Hematopoietic multipotent progenitor cell treated with erythropoietin and hydrocortisone succinate and interleukin-3 and kit ligand, for 8 days (in vitro differentiated cells): ENCODE results near the gene LYST.
A peak's percentile ranks its signal among the peaks of the same experiment; 100 is the strongest.
"Not testable (repeated sequence)": the region's sequence is repeated elsewhere in the genome, so short reads cannot be mapped to it uniquely, and the experiment has no call there.

ENCODE experiments used
- DNase-seq: peaks from one replicate; pipeline ENCODE4 v3.0.0-alpha.2; 2015

Gene LYST

DNA sequence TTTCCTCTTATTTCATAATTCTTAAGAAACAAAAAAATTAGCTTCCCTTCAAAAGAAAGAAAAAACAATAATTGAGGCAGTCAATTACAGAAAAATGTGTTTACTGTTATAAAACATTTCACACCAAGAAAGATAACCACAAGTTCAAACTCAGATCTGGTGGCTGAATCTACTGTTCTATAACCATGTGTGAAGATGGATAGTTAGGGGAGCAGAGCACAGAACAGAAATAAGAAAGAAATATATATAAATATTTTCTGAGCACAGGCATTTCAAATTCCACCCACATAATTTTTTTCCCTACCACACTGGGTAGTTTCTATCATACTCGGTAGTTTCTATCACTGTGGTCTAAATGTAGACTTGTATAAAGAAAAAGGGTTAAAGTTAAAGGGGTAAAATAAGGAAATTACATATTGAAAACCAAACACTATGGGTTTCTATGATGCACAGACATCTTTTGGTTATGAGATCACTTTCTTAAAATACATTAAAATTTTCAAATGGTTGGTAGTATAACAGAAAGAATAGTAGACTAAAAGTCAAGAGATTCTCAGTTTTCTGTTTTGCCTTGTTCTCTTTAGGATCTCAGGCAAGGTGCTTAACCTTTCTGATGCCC, 10.8 kb downstream of the LYST start:
- DNase-seq: peak; percentile 18

DNA sequence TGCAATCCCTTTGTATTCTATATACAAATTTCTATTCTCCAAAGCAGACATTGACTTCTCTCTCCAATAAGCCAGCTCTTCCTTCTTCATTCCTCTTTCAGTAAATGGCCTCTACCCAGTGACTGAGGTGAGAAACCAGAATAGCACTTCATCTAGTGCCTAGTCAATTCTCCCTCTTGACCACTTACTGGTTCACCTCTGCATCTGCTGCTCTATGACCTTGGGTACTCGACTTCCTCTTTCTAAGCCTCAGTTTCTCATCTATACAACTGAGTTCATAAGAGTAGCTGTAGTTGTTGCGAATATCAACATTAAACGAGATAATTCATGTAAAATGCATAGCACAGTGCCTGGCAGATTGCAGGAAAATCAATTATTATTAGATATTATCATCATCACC, 12.4 kb downstream of the LYST start:
- DNase-seq: no peak

DNA sequence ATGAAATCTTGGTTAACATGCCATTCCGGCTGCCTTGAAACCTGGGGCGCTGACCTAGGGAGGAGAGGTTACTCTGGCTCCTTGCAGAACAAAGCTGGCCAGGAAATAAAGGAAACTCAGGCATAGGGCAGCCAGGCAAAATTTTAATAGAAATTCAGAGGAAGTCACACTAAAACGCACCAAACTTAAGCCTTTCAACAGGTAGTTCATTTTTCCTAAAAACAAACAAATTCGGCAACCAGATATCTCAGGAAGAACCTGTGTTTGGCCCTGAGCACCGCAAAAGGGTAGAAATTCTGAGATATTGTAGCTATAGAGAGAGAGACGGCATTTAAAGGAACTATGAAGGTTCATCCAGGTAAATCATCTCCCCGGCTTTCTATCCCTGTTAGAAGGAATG, 13.1 kb downstream of the LYST start:
- DNase-seq: no peak

DNA sequence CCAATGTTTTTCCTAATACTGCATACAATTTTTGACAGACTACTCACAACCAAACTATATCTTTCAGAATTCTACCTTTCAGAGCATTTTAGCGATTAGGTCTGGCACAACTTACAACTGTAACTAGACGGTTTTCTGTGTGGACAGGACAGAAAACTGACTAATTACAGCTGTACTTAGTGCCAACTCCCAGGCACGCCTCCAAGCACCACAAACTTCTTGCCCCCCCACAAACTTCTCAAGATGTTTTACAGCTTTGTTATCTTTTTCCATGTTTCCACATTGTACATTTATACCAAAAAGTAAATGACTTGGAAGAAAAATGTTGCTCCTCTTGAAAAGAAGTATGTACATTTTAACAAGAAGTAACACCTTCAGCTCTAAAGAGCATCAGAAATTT, 13.8 kb downstream of the LYST start:
- DNase-seq: no peak

DNA sequence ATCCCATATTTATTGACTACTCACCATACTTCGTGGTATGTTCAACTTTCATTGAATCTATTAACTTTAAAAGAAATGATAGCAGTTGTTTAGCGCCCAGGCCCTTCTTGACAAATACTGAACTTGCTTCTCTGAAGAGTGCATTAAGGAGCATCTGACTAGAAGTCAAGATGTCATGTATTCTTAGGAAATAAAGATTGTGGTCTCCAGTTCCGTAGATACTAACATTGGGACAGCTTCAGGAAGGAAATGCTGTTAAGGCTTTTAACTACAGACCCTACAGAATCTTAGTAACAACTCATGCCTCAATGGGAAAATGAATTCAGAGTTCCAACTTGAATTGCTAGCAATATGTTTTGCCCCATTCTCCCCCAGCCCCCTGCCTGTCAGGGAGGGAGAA, 14.8 kb downstream of the LYST start:
- DNase-seq: no peak

DNA sequence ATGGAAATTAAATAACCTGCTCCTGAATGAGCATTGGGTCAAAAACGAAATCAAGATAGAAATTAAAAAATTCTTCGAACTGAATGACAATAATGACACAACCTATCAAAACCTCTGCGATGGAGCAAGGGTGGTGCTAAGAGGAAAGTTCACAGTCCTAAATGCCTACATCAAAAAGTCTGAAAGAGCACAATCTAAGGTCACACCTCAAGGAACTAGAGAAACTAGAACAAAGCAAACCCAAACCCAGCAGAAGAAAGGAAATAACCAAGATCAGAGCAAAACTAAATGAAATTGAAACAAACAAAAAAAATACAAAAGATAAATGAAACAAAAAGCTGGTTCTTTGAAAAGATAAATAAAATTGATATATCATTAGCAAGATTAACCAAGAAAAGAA, 18.5 kb downstream of the LYST start:
- not testable (repeated sequence) for DNase-seq

DNA sequence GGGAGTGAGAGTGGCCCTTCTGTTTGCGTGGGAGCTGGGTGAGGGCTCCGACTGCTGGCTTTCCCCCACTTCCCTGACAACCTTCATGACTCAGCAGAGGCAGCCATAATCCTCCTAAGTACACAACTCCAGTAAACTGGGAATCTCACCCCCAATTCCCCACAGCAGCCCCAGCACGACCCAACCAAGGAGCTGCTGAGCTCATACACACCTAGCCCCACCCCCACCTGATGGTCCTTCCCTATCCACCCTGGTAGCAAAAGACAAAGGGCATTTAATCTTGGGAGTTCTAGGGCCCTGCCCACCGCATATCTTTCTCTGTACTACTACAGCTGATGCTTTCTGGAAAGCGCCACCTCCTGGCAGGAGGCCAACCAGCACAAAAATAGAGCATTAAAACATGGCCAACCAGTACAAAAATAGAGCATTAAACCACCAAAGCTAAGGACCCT, 21.0 kb downstream of the LYST start:
- DNase-seq: not testable (repeated sequence)

DNA sequence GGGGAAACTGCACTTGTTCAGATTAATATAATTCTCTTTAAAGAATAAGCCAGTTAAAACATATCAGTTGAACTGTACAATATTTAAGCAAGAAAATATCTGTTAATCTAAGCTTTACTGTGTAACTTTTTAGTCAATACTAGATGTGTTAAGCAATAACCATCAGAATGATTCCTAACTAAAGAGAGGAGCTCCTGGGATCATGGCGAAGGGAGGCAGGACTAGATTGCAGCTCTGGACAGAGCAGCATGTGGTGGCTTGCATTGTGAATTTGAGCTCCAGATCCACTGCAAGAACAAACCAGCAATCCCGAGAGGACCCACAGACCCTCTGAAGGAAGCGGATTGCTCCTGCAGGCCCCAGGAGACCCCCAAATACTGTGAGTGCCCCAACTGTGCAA, 21.9 kb downstream of the LYST start:
- DNase-seq: no peak

DNA sequence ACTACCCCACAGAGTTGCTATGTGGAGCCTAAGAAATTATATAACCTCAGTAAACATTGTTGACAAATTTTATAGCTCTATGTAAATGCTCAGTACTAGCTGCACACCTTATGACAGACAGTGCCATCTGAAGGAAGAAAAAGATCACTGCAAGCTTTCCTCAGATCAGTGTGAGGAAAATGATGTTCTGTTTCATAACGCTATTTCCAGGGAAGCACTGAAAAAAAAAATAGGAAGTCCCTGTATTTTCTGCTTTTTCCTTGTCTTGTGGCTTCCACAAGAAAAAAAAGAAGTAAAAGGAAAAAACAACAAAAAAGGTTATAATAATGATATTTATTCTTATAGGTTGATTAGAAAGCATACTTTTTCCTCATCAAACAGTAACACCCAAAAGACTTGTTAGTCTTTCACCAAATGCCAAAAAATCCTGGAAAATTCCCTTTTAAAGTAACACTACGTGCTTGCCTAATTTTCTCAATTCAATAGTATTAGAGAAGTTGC, 23.2 kb downstream of the LYST start:
- DNase-seq: peak; percentile 36

DNA sequence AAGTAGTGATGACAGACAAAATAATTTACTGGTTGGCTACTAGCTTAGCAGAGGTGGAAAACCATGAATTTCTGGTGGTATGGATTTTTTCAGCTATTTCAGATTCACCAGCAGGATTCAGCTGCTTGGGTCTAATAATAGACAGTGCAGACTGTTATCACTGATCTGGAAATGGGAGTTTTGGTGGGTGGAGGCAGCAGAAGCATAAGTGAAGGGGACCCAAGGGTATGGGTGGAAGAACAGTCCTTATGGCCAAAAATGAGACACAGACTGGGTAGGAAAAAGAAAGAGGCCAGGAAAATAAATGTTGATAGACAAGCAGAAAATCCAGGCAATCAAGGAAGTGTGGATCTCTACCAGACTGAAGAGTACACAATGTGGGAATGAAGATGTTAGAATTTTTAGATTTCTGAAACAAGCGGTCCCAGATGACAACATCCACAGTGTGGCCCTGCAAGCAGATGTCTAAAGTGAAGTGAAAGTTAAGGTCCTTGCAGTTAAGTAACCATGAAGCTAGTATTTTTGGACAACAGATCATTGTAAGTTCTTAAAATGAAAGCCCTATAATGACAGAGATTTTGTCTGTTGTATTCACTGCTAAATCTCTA, 24.7 kb downstream of the LYST start:
- no peak for DNase-seq

DNA sequence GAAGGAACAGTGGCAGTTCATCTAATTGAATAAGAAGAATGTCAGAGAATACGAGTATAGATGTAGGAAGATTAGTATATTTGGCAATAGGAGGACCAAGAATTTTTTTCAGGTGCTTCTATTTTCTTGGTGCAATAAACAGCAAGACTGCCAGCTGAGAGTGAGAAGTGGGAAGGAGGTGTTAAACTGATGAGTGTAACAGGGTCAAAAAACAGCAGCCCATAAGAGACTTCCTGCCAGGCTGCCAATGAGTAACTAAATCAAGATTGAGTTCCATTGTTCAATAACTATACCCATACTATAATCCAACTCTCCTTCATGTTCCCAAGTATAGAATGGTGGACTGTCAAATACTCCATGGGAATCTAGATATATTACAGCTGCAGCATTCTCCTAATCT, 28.7 kb downstream of the LYST start:
- DNase-seq: no peak

DNA sequence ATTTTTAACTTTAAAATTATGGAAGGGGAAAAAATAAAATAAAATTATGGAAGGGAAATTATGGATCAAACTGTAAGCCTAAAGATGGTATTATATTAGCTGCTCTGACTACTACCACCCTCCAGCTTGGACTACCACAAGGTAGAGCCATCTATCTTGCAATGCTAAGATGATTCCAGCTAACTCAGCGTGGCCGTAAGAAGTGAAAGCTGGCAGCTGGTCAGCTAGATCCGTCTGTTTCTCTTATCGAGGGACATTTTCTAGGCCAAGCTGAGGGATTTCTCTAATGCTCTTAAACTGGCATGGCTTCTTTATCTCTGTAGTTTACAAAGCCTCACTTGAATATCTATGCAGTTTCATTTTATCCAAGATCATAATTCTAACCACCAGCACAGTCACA, 31.5 kb downstream of the LYST start:
- DNase-seq: no peak

DNA sequence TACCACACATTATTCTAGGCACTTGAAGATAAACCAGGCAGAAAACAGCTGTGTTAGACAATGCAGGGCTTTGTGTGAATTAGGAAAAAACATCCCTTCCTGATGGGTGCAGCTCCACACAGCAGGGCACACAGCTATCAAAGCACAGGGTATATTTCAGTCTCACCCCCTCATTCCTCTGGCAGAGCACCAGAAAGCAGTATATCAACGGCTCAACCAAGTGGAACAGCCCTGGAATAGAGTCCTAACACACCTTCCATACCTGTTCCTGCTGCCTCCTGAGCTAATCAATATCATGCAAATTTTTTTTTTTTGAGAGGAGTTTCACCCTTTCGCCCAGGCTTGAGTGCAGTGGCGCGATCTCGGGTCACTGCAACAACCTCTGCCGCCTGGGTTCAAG, 32.1 kb downstream of the LYST start:
- no peak for DNase-seq

DNA sequence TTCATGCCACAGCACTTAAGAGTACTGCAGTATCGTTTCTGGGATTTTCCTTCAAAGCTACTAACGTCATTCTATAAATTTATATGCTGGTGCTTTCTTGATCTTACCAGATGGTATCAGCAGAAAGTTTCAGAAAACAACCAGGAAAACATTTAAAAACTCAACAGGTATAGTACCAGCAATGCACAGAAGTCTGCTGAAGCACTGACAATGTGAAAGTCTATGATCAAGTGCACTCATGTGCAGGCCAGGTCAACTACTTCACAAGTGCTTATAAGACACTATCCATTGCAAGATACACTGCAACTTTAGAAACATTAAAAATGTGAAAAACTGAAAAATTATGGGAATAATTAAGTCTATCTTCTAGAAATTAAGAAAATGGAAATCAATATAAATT, 34.7 kb downstream of the LYST start:
- DNase-seq: no peak

DNA sequence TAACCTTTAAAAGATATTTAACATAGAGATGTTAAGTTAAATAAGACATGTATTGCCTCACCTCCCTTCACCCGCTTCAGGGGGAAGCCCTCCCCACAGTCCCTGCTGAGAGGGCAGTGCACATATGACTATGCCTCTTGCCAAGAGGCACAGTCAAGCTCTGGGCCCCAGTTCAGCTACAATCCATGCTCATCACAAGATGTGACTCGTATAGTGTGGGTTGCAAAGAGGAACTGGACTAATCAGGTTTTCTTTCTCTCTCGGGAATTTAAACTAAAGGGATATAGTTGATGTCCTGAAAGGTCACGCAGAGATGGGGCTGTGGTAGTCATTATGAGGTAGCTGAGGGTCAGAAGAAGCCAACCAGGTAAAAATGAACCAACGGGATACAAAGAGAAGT, 35.6 kb downstream of the LYST start:
- DNase-seq: no peak

DNA sequence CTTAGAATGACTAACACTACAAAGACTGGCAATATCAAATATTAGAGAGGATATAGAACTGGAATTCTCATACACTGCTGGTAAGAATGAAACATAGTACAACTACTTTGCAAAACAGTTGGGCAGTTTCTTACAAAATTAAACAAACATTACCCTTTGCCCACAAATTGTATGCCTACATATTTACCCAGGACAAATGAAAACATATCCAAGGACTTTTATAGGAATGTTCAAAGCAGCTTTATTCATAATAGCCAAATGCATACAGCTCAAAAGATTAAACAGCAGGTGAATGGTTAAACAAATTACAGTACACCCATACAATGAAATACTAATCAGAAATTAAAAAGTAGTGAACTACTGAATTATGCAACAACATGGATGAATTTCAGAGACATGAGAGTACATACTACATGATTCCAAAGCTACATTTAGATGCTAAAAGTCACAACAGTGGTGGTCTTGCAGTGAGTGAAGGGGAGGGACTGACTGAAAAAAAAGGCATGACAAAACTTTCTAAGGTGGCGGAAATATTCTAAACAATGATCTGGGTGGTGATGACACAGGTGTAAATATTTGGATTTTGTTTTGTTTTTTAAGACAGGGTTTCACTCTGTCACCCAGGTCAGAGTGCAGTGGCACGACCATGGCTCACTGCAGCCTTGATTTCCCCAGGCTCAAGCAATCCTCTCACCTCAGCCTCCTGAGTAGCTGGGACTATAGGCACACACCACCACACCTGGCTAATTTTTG, 40.4 kb downstream of the LYST start:
- DNase-seq: no peak

DNA sequence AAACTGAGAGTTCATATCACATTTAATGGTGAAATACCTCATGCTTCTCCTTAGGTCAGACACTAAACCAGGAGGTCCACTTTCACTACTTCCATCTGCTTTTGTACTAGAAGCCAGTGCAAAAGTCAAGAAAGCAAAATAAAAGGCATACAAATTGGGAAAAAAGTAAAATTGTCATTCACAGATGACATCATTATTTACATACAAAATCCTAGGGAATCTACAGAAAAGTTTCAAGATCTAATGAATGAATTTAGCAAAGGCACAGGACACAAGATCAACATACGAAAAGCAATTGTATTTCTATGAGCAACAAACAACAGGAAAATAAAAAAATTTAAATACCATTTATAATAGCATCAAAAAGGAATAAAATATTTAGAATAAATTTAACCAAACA, 41.5 kb downstream of the LYST start:
- DNase-seq: no peak

DNA sequence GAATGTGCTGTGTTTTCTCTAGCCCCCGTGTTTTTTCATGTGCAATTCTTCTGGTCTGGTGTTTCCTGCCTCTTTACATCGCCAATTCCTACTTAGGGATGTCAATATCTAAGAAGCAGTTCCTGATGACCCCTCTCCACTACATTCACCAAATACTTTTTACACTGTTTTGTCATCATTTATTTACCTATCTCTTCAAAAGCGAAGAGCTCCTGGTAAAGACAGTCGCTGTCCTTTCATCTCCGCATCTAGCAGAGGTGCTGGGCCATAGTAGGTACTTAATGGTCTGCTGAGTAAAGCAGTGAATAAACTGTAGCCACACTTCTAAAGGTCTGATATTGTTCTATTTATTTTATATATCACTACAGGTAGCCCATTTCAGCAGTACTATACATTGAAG, 43.0 kb downstream of the LYST start:
- no peak for DNase-seq

DNA sequence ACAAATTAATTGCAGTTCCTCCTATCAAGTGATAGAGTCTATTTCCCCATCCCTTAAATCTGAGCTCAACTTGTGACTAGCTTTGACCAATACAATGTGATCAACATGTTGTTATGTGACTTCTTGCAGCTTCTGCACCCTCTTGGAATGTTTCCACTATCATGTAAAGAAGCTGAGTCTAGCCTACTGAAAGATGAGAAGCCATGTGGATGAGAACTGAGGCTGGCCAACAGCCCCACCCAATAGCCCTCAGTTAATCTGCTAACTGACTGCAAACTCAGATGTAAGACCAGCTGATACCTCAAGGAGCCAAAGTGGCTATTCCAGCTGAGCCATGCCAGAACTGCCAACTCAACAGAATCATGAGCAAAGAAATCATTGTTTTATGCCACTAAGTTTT, 44.0 kb downstream of the LYST start:
- DNase-seq: no peak

DNA sequence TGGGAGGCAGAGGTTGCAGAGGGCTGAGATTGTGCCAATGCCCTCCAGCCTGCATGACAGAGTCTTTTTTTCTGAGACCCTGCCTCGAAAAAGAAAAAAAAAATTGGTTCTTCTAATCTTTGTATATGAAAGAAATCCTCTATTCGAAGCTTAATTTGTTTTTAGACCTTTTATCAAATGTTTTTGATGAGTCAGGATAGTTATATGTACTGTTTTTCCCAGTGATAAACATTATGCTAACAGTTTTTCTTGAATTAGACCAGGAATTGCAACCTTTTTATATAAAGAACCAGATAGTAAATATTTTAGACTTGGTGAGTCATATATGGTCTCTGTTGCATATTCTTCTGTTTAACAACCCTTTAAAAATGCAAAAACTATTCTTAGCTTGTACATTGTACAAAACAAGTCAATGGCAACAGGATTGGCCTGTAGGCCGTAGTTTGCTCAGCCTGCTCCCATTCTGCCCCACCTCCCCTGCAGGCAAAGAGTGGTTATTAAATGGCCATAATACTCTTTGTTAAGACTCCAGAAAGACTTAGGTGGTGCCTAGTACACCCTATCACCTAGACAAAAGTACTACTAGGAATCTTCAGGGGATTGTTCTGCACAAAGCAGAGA, 45.2 kb downstream of the LYST start:
- DNase-seq: no peak

DNA sequence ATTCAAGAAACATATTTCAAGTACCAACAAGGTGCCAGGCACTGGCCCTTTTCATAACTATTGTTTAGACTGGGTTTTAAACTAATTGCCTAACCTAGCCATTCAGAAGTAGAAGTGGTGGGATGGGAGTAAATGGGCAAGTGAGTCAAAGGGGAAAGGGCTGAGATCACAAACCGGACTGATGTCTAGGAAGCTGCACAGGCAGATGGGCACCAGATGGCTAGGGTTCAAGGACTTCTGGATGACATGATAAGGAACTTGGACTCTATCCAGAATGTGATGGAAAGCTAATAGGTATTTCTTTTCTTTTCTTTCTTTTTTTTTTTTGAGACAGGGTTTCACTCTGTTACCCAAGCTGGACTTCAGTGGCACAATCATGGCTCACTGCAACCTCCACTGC, 46.6 kb downstream of the LYST start:
- peak; percentile 83 for DNase-seq

DNA sequence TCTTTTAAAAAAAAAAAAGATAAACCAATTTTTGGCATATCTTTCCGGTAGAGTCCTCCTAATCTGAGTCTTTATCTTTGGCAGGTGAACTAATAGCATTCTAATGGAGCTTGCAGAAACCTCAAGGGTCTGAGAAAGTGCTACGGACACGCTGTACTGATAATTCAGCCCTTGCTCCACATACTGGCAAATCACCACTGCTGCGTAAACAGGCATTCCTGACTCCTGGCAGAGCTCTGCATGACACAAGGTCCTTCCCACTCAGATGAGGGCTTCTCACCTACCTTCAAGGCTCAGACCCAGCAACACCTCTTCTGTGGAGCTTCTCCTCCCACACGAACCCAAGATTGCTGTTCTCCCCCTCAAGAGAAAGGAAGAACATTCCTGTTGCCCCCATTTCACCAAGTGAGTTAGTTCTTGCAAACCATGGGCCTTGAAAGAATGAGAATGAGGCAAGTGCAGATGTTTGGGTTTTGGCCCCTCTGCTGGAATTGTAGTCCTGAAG, 48.0 kb downstream of the LYST start:
- no peak for DNase-seq

DNA sequence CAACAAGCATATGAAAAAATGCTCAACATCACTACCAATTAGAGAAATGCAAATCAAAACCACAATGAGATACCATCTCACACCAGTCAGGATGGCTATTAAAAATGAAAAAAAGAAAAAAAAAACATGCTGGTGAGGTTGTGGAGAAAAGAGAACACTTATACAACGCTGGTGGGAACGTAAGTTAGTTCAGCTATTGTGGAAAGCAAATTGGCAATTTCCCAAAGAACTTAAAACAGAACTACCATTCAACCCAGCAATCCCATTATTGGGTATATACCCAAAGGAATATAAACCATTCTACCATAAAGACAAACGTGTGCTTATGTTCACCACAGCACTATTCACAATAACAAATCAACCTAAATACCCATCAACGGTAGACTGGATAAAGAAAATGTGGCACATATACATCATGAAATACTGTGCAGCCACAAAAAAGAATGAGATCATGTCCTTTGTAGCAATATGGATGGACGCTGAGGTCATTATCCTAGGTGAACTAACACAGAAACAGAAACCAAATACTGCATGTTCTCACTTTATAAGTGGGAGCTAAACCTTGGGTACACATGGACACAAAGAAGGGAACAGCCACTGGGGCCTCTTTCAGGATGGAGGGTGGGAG, 49.5 kb downstream of the LYST start:
- DNase-seq: no peak
